ENCODE data around the gene MAGI2.

Gene MAGI2

GRCh38 chr7:79453558-79454360 is at the start of gene MAGI2:
TSS of gene MAGI2 (minus strand) at chr7:79453667. CDS start at chr7:79453320, 347 bp downstream.
- peak; percentile 56 for DNase-seq

- no peak for DNase-seq
These were observed 48.7 kb upstream of the MAGI2 start for GRCh38 chr7:79502151-79502550.

DNA sequence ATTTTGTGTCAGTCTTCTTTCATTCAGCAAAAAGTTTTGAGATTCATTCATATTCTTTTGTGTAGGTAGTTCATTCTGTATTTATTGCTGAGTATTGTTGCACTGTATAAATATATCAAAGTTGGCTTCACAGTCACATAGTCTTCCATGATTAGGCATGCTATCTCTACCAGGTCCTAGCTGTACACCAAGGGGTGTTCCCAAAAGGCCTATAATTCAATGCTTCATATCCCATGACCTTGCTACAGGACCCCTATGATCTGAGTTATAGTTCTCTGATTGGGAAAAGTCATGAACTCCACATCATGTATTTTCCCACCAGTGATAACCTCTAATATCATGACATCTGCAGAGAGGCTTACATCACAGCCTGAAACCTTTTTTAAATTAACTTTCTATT is 47.3 kb upstream of the MAGI2 start:
- no peak for DNase-seq

GRCh38 chr7:79497728-79498127 is 44.3 kb upstream of the MAGI2 start:
- DNase-seq: no peak

DNA sequence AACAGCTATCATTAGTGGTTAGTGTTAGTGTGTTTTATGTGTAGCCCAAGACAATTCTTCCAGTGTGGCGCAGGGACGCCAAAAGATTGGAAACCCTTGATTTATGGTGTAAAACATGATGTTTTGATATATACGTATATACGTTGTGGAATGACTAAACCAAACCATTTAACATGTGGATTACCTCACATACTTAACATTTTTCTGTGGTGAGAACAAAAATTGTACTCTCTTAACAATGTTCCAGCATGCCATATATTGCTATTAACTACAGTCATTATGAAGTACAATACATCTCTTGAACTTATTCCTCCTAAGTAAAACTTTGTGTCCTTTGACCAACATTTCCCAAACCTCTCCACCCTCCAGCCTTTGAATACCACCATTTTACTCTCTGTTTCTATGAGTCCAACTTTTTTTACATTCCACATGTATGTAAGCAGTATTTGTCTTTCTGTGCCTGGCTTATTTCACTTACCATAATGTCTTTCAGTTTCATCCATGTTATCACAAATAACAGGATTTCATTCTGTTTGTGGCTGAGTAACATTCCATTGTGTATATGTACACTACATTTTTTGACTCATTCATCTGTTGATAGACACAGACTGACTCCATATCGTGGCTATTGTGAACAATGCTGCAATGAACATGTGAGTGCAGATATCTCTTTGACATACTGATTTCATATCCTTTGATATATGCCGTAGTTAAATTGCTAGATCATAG is 42.2 kb upstream of the MAGI2 start:
- no peak for DNase-seq

DNA sequence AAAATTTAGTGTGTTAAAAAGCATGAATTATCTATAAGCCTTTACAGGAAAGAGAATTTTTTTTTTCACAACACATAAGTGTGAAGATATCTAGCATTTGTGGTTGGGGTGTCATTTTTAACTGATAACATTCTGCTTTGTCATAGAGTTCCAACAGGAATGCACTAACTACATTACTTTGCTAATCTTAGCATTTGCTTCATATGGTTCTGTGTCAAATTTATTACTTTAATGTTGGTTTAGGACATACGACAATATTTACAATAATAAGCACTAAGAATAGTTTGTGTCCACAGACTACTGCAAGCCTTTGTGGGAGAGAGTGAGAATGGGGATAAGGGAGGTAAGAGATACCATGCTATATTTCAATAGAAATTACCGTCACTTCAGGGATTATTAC is 40.6 kb upstream of the MAGI2 start:
- no peak for DNase-seq

DNA sequence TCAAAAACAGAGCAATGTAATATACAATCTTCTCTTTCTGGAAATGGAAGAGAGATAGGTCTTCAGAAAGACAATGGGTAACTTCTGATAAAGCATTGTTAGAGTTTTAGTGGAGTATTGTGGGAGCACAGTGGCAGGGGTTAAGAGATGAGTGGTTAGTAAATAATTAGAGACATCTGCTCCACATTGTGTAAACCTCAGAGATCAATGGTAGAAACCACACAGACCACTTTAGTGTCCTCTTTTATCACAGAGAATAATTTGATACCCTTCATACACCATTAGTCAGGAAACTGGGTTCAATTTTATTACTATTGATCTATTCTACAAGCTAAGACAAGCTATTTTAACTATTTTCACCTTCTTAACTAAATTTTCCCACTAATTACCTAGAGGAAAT is 35.9 kb upstream of the MAGI2 start:
- no peak for DNase-seq

- no peak for DNase-seq
These were observed 24.9 kb upstream of the MAGI2 start for GRCh38 chr7:79478386-79478785.

- no peak for DNase-seq
These were observed 22.0 kb upstream of the MAGI2 start for GRCh38 chr7:79475455-79475854.

DNA sequence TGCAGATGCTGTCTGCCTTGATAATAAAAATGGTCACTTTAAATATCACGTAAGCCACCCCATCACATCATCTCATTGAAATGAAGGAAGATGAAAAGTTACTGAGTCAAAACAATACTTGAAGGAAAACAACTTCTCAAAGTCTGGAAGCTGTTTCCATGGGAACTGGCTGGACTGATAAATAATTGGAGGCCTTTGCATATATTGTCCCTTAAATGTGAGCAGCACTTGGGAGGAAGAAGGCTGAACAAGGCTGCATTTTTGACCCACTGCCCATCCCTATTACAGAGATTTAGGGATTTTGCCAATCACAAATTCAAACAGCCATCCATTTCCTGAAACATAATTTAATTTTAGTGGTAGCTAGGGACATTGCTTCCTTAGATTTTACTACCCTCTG is 18.2 kb upstream of the MAGI2 start:
- no peak for DNase-seq

- no peak for DNase-seq
These were observed 17.8 kb upstream of the MAGI2 start for GRCh38 chr7:79471283-79471682.

- DNase-seq: no peak
These were observed 12.1 kb upstream of the MAGI2 start for GRCh38 chr7:79465551-79465950.

GRCh38 chr7:79464051-79464450 is 10.6 kb upstream of the MAGI2 start:
- DNase-seq: no peak

DNA sequence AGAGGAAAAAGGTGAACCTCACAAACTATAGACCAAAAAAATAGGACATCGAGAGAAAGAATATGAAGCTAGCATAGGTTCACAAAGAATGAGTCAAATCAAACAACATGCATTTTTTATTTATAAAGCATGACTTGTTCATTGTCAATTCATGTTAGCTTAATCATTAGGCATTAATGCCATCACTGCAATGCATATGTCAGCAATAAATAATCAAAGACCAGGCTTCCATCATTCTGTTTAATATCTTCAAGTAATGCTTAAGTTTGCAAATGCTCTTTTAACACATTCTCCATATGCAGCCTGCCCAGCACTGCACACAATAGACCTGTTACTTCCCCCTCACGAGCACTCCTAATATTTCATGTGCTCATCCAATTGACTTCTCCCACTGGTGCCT is 8.9 kb upstream of the MAGI2 start:
- DNase-seq: peak; percentile 38

DNA sequence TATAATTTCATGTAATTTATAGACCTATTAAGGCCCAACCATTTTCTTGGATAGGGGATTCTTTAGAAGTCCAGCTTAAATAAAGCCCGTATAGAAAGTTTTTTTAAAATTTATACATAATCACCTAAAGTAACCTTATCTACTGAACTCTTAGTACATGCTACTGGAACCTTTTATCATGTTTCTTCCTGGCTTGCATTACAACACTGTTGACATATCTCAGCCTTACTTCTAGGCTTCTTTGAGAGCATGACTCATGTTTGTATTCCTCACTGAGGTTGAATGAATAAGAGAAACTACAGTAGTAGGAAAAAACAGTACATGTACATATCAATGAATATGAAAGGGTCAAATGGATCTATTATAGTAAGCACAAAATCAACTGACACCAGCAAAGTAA is 8.2 kb upstream of the MAGI2 start:
- no peak for DNase-seq

DNA sequence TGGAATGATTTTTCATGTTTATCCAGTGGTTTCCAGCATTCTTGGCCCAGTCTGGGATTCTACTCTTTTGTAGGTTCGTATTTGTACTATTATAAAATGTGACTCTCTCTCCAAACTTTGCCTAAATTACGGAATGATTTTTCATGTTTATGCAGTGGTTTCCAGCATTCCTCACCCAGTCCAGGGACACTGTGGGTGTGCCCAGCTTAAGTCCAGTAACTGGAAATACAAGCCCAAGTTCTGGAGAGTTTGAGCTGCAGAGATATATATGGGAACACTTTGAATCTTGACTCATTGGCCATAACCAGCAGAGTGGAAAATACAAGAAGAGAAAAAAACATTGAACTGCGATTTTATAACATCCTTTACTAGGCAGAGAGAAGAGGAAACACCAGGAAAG is 5.9 kb upstream of the MAGI2 start:
- no peak for DNase-seq

DNA sequence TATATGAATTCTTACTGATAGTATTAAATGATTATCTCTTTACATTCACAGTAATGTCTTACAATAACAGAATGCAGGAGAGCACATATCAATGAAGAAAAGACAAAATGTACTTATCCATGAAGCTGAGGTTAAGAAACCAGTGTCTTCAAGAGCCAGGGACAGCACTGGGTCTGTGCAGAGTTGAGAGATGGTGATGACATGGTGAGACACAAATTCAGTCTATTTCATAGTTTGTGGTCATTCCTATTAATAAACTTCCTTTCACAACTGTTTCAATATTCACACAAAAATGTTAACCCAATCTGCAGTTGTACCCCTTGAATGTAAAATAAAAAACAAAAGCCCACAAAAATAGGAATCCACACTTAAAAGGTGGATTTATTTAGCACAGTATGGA is 5.3 kb upstream of the MAGI2 start:
- DNase-seq: no peak

- DNase-seq: no peak
These were observed 1.8 kb upstream of the MAGI2 start for GRCh38 chr7:79455173-79455790.

DNA sequence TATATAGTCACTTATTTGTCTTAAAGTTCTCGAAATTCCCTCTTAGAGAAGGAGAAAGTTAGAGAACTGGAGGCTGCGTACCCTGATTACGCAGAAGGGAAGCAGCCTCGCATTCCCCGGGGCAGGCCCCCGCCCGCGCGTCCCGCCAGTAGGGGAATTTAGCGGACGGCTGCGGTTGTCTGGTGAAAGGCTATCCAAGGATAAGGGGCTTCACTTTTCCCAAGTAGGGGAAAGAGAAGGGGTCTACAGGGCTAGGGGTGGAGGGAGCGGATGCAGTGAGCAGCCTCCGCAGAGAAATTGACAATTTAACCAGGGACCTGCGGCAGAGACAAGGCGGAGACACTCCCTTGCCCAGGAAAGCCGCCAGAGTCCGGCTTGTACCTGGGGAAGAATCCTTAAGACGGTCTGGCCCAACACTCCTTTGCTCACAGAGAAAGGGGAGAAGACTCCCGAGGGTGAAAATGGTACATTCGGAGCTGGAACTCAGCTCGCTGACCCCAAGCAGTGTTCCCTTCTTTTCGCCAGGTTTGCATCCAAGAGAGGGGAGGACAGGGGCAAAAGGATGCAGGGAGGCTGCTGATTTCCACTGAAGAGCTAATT is 994 bp upstream of the MAGI2 start:
- no peak for DNase-seq

- DNase-seq: no peak
These were observed 255 bp downstream of the MAGI2 start for GRCh38 chr7:79453266-79453557.

- DNase-seq: no peak
These were observed 787 bp downstream of the MAGI2 start for GRCh38 chr7:79452495-79453265.

DNA sequence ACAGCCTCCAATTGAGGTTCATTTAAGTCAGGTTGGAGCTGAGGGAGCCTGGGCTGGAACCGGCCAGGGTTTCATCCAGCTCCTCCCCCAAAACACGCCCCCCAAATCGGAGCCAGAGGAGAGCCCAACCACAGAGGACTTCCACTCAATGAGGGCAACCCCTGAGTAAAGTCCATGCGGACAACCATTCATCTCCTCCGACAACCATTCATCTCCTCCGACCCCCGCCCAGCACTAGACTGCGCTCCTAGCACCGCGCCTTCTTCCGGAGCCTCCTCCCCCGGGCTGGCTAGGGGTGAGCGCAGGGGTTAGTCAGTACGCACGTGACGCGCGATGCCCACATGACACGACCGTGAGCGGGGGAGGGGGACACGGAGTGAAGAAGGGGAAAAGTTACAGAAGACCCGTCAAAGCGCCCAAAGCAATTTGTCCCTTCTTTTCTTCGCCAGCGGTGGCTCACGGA is 1.4 kb downstream of the MAGI2 start:
- peak; percentile 76 for DNase-seq

GRCh38 chr7:79451580-79451979 is 1.9 kb downstream of the MAGI2 start:
- no peak for DNase-seq

Measured in NCI-H2171 treated with DMSO at 0.1 percent for 48 hours (cell line).